OCI-LY1 (cell line): ENCODE results near the gene IRAK1.

Experiments used
- EZH2 ChIP-seq: fragments of 200-600 bp; sonication (generic), shearing (Covaris generic); IDR thresholded peaks from 2 replicates; pipeline ENCODE4 v1.8.0; 2017; ENCODE audit warnings: borderline replicate concordance, mixed run types, mild to moderate bottlenecking, antibody characterized with exemption, low read length, moderate library complexity, mixed read lengths
- TF ChIP-seq, protein P1 (sequence below): fragments of 200-600 bp; sonication (generic), shearing (Covaris generic); IDR thresholded peaks from 2 replicates; pipeline ENCODE4 v1.5.1; 2017; ENCODE audit warnings: mild to moderate bottlenecking, antibody characterized with exemption, low read length, moderate library complexity, mixed read lengths

DNA sequence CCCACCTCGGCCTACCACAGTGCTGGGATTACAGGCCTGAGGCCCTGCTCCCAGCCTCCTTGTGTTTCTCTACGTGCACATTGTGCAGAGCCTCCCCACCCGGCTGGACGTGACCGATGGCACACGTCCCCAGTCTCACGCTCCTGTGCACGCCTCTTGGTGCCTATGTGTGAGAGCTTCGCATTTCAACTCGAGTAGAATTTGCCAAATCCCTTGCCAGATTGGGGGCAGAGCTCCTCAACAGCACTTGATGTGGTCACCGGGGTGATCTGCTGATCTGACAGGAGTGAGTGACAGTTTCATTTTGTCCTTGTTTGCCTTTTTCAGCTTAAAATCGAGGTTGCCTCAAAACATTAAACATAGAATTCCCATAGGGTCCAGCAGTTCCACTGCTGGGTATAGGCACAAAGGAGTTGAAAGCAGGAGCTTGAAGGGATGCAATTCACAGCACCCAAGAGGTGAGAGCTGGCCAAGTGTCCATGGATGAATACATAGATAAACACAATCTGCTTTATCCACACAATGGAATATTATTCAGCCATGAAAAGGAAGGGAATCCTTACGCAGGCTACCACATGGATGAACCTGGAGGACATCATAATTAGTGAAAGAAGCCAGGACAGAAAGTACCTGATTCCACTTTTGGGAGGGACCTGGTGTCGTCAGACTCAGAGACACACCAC, 29.6 kb downstream of the IRAK1 start:
- TF ChIP-seq, protein P1, sequence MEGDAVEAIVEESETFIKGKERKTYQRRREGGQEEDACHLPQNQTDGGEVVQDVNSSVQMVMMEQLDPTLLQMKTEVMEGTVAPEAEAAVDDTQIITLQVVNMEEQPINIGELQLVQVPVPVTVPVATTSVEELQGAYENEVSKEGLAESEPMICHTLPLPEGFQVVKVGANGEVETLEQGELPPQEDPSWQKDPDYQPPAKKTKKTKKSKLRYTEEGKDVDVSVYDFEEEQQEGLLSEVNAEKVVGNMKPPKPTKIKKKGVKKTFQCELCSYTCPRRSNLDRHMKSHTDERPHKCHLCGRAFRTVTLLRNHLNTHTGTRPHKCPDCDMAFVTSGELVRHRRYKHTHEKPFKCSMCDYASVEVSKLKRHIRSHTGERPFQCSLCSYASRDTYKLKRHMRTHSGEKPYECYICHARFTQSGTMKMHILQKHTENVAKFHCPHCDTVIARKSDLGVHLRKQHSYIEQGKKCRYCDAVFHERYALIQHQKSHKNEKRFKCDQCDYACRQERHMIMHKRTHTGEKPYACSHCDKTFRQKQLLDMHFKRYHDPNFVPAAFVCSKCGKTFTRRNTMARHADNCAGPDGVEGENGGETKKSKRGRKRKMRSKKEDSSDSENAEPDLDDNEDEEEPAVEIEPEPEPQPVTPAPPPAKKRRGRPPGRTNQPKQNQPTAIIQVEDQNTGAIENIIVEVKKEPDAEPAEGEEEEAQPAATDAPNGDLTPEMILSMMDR, result no peak
- no peak for TF ChIP-seq EZH2
